Stimulated activated CD8-positive, alpha-beta memory T cell treated with anti-CD3 and anti-CD28 coated beads, Interleukin-7, amount 100 ng/mL, for 48 hours (primary cell): ENCODE measurements around the gene LRMDA.

ENCODE experiments used
- DNase-seq, 2 donors: peaks; one replicate each; pipeline ENCODE4 v3.0.0-alpha.2; 2020; ENCODE audit warnings: low read depth in 1 of 2; ENCODE audit errors: extremely low read depth in 1 of 2

LRMDA gene

DNA sequence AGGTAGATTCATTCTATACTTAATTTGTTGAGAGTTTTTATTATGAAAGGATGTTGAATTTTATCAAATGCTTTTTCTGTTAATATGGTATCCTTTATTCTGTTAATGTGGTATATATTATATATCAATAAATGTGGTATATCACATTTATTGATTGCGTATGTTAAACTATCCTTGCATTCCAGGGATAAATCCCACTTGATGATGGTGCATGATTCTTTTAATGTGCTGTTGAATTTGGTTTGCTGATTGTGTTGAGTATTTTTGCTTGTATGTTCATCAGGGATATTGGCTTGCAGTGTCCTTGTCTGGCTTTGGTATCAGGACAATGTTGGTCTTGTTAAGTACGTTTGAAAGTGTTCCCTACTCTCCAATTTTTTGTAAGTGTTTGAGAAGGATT, 11.9 kb downstream of the LRMDA start:
- no peak for DNase-seq

DNA sequence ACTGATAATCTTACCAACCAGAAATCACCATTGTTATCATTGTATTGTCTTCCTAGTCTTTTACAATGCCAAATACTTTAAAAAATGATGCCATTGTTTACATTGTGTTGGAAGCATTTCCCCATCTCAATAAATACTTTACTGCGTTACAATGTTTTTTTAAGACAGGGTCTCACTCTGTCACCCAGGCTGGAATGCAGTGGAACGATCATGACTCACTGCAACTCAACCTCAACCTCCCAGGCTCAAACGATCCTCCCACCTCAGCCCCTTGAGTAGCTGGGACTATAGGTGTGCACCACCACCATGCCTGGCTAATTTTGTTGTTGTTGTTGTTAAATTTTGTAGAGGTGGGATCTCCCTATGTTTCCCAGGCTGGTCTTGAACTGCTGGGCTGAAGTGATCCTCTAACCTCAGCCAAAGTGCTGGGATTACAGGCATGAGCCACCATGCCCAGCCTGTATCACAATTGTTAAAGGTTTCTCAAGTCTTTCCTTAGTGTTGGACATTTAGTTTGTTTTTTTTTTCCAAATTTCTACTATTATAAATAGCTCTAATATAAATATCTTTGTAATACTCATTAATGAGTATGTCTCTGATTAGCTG, 13.5 kb downstream of the LRMDA start:
- DNase-seq: no peak

DNA sequence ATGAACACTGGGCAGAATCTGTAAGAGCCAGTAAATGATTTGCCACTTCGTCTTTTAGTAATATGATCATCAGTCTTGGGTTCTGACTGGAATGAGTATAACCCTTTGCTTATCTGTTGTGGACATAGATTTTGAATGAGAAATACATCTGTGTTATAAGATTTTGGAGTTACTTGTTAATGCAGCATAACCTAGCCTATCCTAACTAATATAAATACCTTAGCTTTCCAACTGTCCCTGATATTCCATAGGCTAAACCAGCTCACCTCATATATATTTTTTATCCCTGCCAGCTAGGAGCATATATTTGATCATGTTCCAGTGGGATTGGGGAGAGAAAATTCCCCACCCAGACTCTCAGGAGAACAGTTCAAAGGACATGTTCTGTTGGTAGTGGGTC, 15.1 kb downstream of the LRMDA start:
- no peak for DNase-seq

DNA sequence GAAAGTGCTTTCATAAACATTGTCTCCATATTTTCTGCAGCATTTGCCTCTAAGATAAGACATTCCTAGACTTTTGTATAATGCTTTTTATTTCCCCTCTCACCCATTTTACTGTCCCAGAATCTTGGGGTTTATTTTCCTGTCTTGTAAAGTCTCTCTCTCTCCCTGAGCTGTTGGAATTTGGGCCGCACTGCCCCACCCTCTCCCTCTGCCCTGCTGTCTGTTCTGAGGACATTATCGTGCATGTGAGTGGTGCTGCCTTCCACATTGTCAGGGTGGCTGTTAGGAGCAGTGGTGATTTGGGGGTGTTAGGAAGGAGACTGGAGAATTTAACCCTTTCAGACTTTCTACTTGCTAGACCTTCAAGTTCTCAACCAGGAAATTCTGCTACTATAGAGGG, 16.7 kb downstream of the LRMDA start:
- no peak for DNase-seq

DNA sequence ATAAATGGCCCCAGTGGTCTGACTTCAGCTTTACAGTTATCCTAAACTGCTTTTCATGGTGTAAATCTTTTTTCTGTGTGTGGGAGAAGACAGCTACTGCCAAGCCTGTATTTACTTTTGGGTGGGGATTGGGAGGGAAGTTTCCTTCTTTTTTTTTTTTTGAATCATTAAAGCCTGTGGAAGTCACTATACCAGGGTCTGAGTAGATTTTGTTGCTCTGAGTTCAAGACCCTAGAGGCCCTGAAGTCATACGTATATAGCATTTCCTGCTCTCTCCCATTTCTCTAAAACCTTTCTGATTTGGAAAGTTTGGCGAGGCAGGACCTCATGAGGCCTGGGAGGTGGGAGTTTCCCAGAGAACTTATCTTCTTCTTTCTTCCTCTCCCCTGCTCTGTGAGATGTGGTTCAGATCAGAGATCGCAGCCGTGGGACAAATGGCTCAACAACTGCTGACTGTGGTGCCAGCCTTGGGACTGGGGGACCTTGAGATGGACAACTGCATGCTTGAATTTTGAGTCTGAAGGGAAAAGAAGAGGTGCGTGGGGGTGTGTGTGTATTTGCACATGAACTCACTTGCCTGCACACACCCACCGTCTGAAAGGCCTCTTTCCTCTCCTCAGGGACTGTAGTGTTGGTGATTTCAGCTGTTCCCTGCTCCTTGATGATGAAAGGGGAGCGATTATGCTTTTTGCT, 18.1 kb downstream of the LRMDA start:
- no peak for DNase-seq

DNA sequence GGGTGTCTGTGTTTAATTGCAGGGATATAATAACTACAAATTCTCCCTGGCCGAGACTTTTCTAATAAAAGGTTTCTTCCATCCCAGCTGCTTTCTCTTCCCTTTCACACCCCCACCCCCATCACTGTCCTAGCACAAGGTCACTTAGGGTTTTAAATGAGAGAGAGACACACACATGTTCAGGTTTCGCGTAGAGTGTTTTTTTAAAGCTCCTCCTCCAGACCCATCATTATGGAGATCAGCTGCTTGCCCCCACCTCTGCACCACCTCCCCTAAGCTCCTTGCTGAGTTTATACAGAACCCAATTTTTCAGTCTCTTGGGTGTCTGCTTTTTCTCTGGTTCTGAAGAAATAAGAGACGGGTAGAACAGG, 18.6 kb downstream of the LRMDA start:
- no peak for DNase-seq

DNA sequence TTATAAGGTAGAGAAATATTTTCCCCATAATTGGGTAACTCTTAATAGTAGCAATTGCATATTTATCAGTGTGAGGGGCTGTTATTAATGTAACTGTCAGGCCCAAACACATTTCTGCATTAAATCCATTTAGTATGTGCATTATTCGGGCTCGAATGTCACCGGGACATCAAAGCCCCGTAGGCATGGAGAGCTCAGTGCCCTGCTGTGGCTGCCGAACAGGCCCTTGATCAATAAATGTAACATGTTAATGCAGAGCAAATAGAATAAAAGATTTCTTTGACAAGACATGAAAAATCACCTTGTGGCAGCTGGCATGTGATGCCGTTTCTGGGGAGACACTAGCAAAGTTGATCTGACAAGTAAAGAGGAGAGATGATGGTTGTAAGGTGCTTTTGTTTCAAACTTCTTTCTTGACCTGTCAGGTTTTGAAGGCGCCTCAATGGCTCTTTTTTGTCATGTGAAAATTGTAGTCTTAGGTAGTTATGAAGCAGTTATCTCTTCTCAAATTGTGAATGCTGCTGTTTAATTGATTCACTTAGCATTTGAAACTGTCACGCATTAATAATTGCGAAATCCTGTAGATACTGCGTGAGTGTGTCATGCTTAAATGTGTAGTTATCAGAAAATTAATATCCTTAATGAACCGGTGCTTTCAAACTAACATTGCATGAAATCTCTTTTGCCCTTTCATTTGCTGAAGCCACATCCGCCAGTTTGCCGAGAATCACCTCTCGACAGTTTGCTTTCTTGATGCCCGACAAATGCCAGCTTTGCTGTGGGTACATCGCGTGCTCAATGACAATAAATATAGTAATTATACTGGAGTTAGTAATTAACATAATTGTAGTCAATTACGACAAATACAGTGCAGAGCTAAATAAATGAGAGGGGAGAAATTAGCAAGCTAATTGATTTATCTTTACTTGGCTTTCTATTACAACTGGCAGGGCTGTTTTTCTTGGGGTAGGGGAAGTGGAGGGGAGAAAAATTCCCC, 19.5 kb downstream of the LRMDA start:
- DNase-seq: no peak

DNA sequence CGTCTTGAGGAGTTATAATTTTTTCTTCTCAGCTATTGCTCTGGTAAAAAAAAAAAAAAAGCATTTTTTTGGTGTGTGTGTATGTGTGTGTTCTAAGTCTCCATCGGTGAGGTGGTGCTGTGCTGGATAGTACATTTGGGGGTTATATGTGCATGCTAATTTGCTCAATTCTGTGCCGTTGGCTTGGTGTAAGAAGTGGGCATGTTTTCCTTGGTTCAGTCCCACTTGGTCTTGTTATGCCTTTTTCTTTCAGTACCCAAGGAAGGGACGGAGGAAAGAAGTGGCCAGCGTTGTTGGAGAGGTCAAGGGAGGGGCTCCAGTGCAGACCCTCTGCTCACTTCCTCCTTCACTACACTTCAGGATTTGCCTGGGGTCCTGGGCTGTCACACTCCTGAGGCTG, 20.4 kb downstream of the LRMDA start:
- DNase-seq: no peak

DNA sequence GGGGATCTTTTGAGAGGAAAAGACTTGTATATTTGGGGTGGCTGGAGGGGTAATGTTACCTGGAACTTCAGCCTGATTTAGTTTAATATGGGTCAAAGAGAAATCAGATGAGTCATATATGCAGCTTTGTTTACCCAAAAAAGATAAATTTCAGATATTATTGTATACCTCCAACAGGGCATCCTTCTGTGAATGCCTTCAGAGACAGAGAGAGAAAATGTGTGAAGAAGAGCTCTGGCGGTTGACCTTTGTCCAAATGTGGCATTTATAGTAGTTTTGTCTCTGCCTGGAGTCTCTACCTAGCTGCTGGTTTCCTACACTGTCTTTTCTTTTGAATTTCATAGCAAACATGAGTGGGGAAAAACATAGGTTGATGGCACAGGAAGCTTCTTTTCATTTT, 21.6 kb downstream of the LRMDA start:
- no peak for DNase-seq

DNA sequence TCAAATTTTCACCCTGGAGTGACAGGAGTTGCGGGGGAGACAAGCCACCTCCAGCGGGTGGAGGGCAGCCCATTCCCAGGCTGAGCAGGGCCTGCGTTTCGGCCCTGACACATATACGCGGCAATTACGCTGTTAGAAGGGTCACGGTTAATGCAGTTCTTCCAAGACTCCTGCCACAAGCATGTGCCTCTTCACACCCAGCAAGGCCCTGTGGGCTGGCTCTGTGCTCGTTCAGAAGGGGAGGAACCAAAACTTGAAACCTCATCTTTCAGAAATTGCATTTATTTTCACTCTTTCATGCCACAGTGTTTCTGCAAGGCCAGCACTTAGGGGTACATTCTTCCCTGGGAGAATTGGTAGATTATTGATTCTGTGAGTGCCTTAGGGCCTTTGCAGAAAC, 24.7 kb downstream of the LRMDA start:
- DNase-seq: no peak

DNA sequence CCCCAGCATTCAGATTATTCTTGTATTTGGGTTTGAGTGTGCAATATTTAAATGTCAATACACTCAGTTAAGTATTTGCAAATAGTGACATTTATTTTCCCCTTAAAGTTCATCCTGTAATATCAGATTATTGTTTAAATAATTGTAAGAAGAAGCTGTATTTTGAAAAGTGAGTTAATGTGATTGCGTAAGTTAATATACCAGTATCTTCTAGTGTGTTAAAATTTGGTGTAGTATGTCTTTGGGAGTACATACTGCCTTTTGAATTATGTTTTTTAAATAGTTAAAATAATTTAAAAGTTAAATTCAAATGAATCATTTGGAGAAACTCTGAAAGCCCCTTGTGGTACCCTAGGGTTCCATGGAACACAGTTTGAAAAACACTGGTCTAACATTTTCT, 28.6 kb downstream of the LRMDA start:
- no peak for DNase-seq

DNA sequence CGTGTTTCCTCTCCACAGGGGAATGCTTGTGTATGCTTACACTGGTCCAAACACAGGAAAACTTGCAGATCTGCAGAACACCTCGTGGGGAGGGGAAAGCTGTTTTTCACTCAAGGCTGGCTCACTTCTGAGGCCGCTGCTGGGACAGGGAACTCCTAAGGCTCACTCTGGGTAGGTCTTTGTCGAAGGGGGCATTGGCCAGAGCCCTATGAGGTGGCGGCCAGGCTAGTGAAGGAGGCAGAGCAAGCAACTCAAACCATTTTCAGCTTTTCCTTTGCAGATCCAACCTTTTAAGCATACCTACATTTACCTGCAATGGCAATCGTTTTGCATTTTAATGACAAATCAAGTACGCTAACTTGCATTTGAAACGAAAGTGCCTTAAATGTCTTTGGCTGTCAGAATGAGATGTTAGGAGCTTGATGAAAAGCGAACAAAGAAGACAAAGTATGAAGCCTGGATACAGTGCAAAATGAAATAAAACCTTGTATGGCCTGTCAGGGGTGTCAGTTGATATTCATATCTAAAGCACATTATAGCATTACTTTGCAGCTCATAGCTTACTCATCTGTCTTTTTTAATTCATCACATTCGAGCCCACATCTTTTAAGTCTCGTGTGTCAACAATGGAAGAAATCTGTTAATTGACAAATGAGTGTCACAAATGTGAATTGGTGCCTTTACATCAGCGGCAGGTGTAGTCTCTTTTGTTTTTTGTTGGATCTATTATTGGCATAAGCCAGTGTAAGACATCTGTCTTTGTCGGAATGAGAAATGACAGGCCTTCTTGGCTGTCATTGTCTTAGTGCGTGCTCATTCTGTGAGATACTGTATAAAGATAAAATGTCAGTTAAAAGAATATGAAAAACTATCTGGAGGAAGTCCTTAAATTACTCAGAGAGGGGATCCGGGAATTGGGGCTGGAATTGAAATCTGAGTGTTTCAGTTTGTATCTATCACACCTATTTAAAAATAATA, 30.5 kb downstream of the LRMDA start:
- DNase-seq: no peak

DNA sequence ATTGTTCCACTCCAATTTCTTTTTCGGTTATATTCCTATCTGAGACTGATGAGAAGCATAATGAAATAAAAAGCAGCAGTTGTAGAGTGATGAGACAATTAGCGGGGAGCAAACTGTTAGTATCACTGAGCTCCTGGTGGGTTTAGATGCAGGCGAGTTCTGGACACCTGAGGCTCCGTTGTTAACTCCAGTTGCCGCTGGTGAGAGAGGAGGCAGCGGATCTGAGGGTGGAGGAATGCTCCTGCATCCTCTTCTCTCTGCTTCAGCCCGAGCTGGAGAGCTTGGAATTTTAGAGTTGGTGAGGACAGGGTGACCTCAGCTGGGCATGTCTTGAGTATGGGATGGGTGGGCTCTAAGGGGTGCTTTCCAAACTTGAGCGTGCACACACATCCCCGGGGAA, 31.4 kb downstream of the LRMDA start:
- no peak for DNase-seq

DNA sequence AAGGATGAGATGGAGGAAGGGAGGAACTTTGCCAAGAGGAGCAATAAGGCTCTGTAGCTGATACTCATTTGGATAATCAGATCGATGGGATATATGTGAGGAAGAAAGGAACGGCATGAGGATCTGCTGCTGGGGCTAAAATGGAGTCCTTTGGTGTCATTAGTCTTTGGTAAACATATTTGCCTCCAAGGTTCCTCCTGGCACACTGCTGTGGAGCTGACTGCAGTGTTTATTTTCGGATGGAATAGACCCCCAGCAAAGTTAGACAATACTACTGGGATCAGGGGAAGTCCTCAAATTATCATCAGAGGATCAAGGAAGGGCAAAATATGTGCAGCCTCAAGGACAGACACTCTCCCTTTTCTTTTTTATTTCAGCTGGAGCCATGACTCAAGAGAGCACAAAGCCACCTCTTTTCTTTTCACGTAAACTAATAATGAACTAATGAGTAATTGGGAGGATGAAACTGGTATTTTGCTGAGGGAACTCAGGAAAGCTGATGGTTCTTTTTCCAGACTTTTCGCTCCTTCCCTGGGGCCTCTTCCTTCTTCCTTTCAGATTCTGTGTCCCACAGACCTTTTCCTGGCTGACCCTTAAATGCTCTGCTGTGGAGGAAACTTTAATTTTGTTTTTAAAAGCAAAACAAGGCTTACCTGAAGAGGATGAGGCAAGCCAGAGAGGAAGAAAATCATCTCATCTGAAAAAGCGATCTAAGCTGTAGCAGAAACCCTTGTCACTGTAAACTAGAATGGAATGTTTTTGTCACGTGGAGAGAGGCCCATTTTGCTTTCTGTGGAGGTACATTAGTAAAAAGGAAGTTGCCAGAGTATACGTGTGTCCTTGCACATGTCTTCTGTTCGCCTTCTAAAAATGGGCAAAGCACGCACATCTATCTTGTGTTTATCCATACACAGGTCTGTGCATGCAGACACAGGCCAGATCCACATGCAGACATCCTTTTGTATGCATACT, 33.3 kb downstream of the LRMDA start:
- no peak for DNase-seq

DNA sequence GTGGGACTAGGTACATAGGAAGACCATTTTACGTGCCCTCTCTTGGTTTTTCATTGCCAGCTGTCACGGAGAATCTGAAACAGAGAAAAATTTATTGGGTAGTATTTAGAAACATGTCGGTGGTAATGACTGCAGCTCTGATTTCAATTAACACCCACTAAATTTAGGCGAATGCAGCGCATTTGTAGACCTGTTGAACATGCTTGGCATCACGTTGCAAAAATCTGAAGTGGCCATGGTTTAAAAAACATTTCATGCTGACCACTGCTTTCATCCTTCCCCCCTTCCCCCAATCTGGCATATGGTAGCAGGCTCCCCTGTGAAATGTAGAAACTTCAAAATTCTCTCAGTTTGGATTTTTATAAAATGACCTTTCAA, 34.0 kb downstream of the LRMDA start:
- DNase-seq: no peak

DNA sequence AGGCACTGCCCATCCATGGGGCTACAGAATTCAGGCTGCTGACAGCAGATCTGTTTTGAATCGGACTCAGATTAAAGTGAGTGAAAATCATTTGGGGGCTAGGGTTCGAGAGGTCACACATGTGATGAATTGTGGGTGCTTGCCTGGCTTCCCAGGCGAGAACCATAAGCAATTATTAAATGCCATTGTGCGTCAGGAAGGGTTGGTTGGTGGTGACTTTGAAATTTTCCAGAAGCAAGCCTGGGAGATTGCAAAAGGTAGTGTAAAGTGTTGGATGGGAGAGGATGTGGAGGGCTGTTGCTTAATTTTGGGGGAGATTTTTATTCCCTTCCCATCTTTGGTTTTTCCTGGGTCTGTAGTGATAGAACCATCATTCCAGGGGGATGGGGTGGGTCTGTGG, 34.6 kb downstream of the LRMDA start:
- no peak for DNase-seq

DNA sequence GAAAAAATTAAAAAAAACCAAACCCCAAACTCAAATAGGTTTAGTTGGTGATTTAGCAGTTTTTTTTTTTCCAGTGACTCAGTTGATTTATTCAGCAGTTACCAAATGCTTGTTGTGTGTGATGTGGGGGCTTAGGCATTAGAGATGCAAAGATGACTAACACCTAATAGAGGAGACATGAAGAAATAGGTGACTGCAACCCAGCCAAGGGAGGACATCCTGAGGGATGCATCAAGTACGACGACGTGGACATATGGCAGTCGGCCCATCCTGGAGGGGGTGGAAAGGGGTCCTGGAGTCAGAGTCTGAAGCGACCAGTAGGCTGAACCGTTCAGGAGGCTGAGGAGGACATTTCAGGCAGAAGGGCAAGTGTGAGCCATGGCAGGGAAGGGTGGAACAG, 35.5 kb downstream of the LRMDA start:
- DNase-seq: no peak

DNA sequence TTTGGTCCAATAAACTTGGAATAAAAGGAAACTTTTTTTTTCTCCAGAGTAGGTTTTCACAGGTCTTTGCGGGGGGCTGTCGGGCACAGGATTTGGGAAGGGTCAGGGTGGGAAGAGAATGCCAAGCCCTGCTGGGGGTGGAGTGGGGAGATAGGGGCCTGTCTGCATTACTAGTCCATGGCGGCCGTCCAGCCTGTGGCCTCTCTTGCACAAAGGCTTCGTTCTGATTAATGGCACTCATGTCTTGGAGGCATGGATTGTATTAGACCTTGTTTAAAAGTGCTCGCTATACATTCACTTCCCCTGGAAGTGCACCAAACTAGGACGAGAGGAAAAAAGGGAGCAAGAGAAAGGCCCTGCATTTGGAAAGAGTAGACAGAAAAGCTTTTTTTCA, 37.2 kb downstream of the LRMDA start:
- DNase-seq: no peak

DNA sequence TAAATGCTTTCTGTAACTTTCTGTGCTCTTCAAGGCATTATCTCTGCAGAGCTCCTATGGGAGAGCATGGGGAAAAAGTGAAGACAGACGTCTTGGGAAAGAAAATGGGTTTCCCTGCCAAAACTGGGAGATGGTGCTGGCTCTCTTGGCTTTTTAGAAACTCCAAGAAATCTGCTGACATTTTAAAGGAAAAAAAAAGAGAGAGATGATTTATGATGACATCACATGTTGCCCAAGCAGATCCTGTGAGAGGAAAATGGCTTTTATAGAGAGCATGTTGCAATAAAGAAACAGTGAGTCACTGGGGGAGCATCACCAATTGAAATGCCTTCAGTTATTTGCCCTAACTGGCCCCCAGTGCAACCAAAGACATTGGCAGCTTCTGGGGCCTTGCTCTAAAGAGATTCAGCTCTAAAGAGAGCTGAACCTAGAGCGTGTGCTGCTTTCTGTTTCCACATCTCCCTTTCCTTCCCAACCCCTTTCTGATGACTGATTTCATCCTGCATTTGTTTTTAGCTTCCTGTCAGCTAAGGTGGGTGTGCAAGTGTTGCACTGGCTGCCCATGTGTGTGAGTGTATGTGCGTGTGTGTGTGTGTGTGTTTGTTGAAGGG, 37.7 kb downstream of the LRMDA start:
- no peak for DNase-seq
